IMR-90 (cell line): ENCODE measurements around the gene NR2F2.

Experiments
- CTCF ChIP-seq: conservative IDR thresholded peaks from 2 replicates; pipeline ENCODE4 v1.5.1; 2012; ENCODE audit warnings: mild to moderate bottlenecking, low read depth, low read length, improper control_type of control experiment
- RAD21 ChIP-seq: IDR thresholded peaks from 2 replicates; pipeline ENCODE4 v1.6.1; 2012; ENCODE audit warnings: low read length, improper control_type of control experiment

- TF ChIP-seq CTCF (no peak), RAD21 (no peak)
These were observed 18.7 kb downstream of the NR2F2 start for GRCh38 chr15:96349034-96349856.
